HL-60 (cell line): ENCODE measurements around the gene ALPK1.

ENCODE experiments used
- DNase-seq, 2 experiments: peaks; one replicate each; pipeline ENCODE4 v3.0.0-alpha.2; 2010 to 2020; ENCODE audit warnings: low read depth in 1 of 2, low spot score in 1 of 2
- H3K27ac ChIP-seq: fragments of 250-450 bp; sonication (Bioruptor Pico); replicated peaks from 2 replicates; pipeline ENCODE4 v1.5.1; 2020; ENCODE audit warnings: mild to moderate bottlenecking, moderate library complexity
- H3K27me3 ChIP-seq: fragments of 250-450 bp; sonication (Bioruptor Pico); 2 replicates; pipeline ENCODE4 v1.5.1; 2021; ENCODE audit warnings: mild to moderate bottlenecking, moderate library complexity; ENCODE audit not compliant: insufficient read depth, poor library complexity, severe bottlenecking
- H3K4me3 ChIP-seq: replicated peaks from 2 replicates; pipeline ENCODE4 v1.5.1; 2011; ENCODE audit warnings: mild to moderate bottlenecking, control low read depth, low read length; ENCODE audit not compliant: insufficient read depth
- CTCF ChIP-seq: IDR thresholded peaks from one replicate; pipeline ENCODE4 v1.5.1; 2011; ENCODE audit warnings: low read length, control low read depth, inconsistent platforms; ENCODE audit not compliant: insufficient read depth
- GABPA ChIP-seq: IDR thresholded peaks from 2 replicates; pipeline ENCODE4 v1.6.1; 2012; ENCODE audit warnings: low read depth
- POLR2AphosphoS5 ChIP-seq: IDR thresholded peaks from 2 replicates; pipeline ENCODE4 v1.6.1; 2012; ENCODE audit warnings: low read depth
- REST ChIP-seq: IDR thresholded peaks from 2 replicates; pipeline ENCODE4 v1.6.1; 2012; ENCODE audit warnings: low read depth; ENCODE audit not compliant: insufficient replicate concordance
- SPI1 ChIP-seq: IDR thresholded peaks from 2 replicates; pipeline ENCODE4 v1.6.1; 2012; ENCODE audit warnings: low read depth, mild to moderate bottlenecking, borderline replicate concordance

Gene ALPK1

GRCh38 chr4:112448306-112449132, 151.3 kb downstream of the ALPK1 start:
- TF ChIP-seq CTCF = no peak
- no peak for TF ChIP-seq REST
- TF ChIP-seq SPI1 = no peak
- no peak for TF ChIP-seq POLR2AphosphoS5
- TF ChIP-seq GABPA = no peak
- Histone ChIP-seq H3K4me3 (no peak overlapping the region), H3K27me3 (no peaks in the 10 kb centered on the region), H3K27ac (no peak overlapping the region)
- DNase-seq = no peak

DNA sequence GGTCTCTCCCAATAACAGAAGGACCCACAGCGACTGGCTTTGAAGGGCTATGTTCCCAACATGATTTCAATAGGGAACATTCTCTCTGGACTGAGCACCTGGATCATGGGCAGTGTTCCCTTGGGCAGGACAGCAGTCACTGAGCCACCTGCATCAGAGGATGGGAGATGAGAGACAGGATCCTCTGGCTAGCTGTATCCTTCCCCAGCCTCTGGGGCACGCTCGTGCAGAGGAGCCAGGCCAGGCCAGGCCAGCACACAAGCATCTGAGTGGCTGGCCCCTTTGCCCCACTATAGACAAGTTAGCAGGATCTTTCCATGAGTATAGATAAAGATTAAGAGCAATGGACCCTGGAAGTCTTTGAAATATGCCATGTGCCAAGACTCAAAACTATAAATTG, 152.5 kb downstream of the ALPK1 start:
- no peak overlapping the region for H3K27ac ChIP-seq
- TF ChIP-seq CTCF (no peak), POLR2AphosphoS5 (no peak), SPI1 (no peak), REST (no peak), GABPA (no peak)
- H3K27me3 ChIP-seq = no peaks in the 10 kb centered on the region
- no peak overlapping the region for H3K4me3 ChIP-seq
- no peak for DNase-seq

GRCh38 chr4:112451104-112451503, 153.9 kb downstream of the ALPK1 start:
- DNase-seq = no peak
- Histone ChIP-seq H3K27ac (no peak overlapping the region), H3K4me3 (no peak overlapping the region), H3K27me3 (no peaks in the 10 kb centered on the region)
- no peak for TF ChIP-seq GABPA
- TF ChIP-seq REST = no peak
- no peak for TF ChIP-seq POLR2AphosphoS5
